Activated T-cell treated with anti-CD3 and anti-CD28 coated beads, Interleukin-2, amount 50 U/mL, for 24 hours (primary cell): ENCODE measurements around the gene TACR2.
A peak's percentile ranks its signal among the peaks of the same experiment; 100 is the strongest.
"Not testable (repeated sequence)": the region's sequence is repeated elsewhere in the genome, so short reads cannot be mapped to it uniquely, and the experiment has no call there.

Source experiments
- DNase-seq: peaks from one replicate; pipeline ENCODE4 v3.0.0-alpha.2; 2020
- H3K27ac Mint-ChIP-seq: 2 replicates; pipeline ENCODE4 v1.8.0; 2020; ENCODE audit warnings: mild to moderate bottlenecking, mixed read lengths
- H3K27me3 Mint-ChIP-seq: 2 replicates; pipeline ENCODE4 v1.8.0; 2020; ENCODE audit warnings: mixed read lengths
- H3K36me3 Mint-ChIP-seq: 2 replicates; pipeline ENCODE4 v1.8.0; 2020; ENCODE audit warnings: low read depth, mixed read lengths
- H3K4me1 Mint-ChIP-seq: 2 replicates; pipeline ENCODE4 v1.8.0; 2020; ENCODE audit warnings: low read depth, mixed read lengths
- H3K4me3 Mint-ChIP-seq: 2 replicates; pipeline ENCODE4 v1.8.0; 2020; ENCODE audit warnings: mild to moderate bottlenecking, moderate library complexity, mixed read lengths
- H3K9me3 Mint-ChIP-seq: 2 replicates; pipeline ENCODE4 v1.8.0; 2020; ENCODE audit warnings: mixed read lengths

Gene TACR2

DNA sequence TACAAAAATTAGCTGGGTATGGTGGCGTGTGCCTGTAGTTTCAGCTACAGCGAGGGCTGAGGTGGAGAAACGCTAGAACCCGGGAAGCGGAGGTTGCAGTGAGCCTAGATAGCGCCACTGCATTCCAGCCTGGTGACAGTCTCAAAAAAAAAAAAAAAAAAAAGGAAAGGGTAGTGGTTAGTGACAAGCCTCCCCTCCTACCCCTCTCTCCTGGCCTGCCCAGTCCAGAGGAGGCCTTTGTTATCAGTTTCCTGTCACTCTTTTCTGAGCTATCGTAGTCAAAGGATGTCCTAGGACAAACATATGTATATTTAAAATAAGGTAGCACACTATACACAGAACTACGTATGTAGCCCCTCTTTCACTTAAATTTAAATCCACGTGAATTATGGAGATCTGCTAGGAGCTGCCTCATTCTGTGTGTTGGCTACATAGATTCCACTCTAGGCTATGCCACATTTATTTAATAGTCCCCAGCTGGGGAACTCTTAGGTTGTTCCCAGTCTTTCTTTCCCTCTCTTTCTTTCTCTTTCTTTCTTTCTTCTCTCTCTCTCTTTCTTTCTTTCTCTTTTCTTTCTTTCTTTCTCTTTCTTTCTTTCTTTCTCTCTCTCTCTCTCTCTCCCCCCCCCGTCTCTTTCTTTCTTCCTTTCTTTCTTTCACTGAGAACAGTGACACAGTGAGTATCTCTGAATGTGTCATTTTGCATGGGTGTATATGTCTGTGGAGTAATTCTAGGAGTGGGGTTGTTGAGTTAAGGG is 38.5 kb upstream of the TACR2 start:
- Mint-ChIP-seq H3K4me1 (peaks cover 19% of the 10 kb centered on the region), H3K27me3 (peaks cover 5% of the 10 kb centered on the region)
- no peak for DNase-seq

DNA sequence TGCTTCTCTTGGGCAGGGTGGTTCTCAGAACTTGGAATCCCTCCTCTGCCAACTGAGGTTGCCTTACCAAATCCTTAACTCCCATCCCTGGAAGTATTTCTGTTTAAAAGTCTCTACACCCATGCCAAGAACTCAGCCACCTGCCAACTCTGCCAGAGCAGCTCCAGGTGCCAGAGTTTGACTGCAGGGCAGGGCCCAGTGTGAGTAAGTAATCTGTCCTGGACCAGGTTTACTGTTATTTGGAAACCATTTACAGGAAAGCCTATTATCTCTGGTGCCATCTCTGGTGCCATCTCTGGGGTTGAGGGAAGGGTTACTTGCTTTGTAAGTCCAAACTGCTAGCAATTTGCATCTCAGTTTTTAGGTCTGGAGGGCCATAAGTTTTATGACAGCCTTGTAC is 37.1 kb upstream of the TACR2 start:
- peaks cover 23% of the 10 kb centered on the region for H3K4me1 Mint-ChIP-seq
- H3K27ac Mint-ChIP-seq = no peak overlapping the region
- H3K4me3 Mint-ChIP-seq = no peak overlapping the region
- DNase-seq = no peak
- peaks cover 5% of the 10 kb centered on the region for H3K27me3 Mint-ChIP-seq
- no peaks in the 10 kb centered on the region for H3K36me3 Mint-ChIP-seq
- H3K9me3 Mint-ChIP-seq = no peaks in the 10 kb centered on the region

More for the DNA sequence above, 38.5 kb upstream of the TACR2 start:
- Mint-ChIP-seq H3K27ac (no peak overlapping the region), H3K36me3 (no peaks in the 10 kb centered on the region), H3K4me3 (no peak overlapping the region), H3K9me3 (no peaks in the 10 kb centered on the region)

DNA sequence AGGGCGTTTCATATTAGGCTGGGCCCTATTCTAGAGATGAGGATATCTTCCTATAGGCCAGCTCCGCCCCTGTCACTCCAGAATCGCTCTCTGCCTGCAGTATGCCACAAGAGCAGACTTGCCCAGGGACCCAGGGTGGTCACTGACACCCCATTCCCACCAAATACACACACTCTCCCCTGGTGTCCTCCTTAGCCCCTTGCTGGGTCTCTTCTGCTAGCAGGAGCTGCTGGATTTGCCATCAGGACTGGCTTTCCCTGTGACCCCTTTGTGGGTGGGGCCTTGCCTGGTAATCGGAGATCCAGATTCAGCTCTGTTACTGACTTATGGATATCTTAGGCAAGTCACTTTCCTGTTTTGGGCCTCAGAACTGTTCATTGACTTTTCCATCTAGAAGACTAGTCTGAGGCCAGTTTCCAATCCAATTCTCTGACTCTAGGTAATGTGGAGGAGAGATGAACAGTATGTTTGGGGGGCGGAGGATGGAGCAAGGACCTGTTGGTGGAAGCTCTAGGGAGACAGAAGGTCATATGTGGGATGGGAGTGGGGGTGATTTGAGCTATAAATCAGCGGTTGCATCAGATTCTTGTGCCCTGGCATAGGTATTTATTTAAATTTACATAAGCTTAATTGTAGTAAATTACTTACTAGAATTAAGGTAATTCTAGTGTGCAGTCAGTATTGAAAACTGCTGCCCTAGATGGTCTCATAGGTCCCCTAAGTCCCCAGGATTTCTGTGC is 36.1 kb upstream of the TACR2 start:
- Mint-ChIP-seq H3K4me1 (peaks cover 23% of the 10 kb centered on the region), H3K4me3 (no peak overlapping the region), H3K9me3 (no peaks in the 10 kb centered on the region), H3K36me3 (no peaks in the 10 kb centered on the region), H3K27ac (no peak overlapping the region), H3K27me3 (peaks cover 5% of the 10 kb centered on the region)
- DNase-seq = no peak

- no peak for DNase-seq
- Mint-ChIP-seq H3K4me1 (peaks cover 18% of the 10 kb centered on the region), H3K27ac (no peak overlapping the region), H3K9me3 (no peaks in the 10 kb centered on the region), H3K36me3 (no peaks in the 10 kb centered on the region), H3K27me3 (peaks cover 5% of the 10 kb centered on the region), H3K4me3 (peak overlapping the region; percentile 81)
Measured at GRCh38 chr10:69451784-69452251, 35.1 kb upstream of the TACR2 start.

DNA sequence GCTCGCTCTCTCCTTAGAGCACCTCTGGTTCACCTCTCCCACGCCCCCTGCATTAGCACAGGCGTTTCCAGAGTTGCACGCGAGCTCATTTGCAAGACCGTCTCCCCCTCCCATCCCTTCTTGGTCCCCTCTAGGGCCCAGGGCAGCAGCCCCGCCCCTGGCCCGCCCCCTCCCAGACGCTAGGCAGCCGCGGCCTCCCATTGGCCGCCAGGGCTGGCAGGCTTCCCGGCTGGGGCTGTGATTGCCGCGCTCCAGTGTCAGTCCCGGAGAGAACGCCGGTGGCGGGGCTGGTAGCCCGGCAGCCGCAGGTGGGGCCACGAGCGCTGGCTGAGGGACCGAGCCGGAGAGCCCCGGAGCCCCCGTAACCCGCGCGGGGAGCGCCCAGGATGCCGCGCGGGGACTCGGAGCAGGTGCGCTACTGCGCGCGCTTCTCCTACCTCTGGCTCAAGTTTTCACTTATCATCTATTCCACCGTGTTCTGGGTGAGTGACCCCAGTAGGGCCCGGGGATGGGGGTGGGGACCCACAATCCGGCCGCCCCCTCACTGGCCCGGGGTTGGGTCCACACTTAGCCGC is 34.6 kb upstream of the TACR2 start, which contains the start of gene TSPAN15:
Gene TSPAN15 (plus strand): TSS at position 257 of the 575 bp plus-strand sequence. CDS start 130 bp downstream, at position 387.
- Mint-ChIP-seq H3K27ac (no peak within 1 kb of the TSS), H3K27me3 (peaks cover 5% of the 10 kb centered on the region)

DNA sequence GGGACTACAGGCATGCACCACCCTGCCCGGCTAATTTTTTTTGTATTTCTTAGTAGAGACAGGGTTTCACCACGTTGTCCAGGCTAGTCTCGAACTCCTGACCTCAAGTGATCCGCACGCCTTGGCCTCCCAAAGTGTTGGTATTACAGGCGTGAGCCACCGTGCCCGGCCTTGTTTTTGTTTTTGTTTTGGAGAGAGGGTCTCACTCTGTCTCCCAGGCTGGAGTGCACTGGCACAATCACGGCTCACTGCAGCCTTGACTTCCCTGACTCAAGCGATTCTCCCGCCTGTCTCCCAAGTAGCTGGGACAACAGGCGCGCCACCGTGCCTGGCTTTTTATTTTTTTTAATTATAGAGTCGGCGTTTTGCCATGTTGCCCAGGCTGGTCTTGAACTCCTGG is 33.7 kb upstream of the TACR2 start:
- H3K9me3 Mint-ChIP-seq, DNase-seq, H3K27ac Mint-ChIP-seq, H3K27me3 Mint-ChIP-seq, H3K36me3 Mint-ChIP-seq, H3K4me3 Mint-ChIP-seq: not testable (repeated sequence)
- peaks cover 16% of the 10 kb centered on the region for H3K4me1 Mint-ChIP-seq

More for the DNA sequence above, 34.6 kb upstream of the TACR2 start, which contains the start of gene TSPAN15:
- Mint-ChIP-seq H3K36me3 (no peaks in the 10 kb centered on the region), H3K4me3 (peak within 1 kb of the TSS; percentile 81), H3K4me1 (peaks cover 16% of the 10 kb centered on the region), H3K9me3 (no peaks in the 10 kb centered on the region)
- peak; percentile 88 for DNase-seq

DNA sequence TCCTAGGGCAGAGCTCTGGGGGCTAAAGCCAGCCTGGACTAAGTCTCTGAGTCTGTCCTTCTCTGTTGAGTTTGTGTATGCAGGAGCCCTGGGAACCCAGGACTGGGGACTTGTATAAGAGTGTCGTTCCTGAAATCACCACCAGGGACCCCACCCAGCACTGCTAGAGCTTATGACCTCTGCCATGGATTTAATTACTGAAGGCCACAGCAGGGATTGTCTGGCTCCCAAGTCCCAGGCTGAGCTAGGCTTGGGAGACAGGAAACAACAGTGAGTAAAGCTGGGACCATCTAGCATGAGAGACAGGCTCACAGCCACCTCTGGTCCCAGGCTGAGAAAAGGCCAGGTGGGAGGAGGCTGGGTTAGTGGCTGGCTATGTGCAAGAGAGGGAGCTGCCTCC is 33.1 kb upstream of the TACR2 start:
- Mint-ChIP-seq H3K9me3 (no peaks in the 10 kb centered on the region), H3K4me1 (peaks cover 16% of the 10 kb centered on the region), H3K4me3 (no peak overlapping the region), H3K27me3 (peaks cover 8% of the 10 kb centered on the region), H3K27ac (no peak overlapping the region), H3K36me3 (no peaks in the 10 kb centered on the region)
- peak; percentile 59 for DNase-seq

- no peak for DNase-seq
- Mint-ChIP-seq H3K27me3 (peaks cover 5% of the 10 kb centered on the region), H3K9me3 (no peaks in the 10 kb centered on the region), H3K36me3 (no peaks in the 10 kb centered on the region), H3K4me1 (peaks cover 10% of the 10 kb centered on the region), H3K4me3 (no peak overlapping the region), H3K27ac (no peak overlapping the region)
Measured at GRCh38 chr10:69446650-69447151, 30.0 kb upstream of the TACR2 start.

GRCh38 chr10:69446229-69446628 is 29.5 kb upstream of the TACR2 start:
- peaks cover 5% of the 10 kb centered on the region for H3K27me3 Mint-ChIP-seq
- H3K36me3 Mint-ChIP-seq = no peaks in the 10 kb centered on the region
- no peak for DNase-seq
- no peaks in the 10 kb centered on the region for H3K9me3 Mint-ChIP-seq
- no peak overlapping the region for H3K27ac Mint-ChIP-seq
- no peak overlapping the region for H3K4me3 Mint-ChIP-seq
- H3K4me1 Mint-ChIP-seq = peaks cover 7% of the 10 kb centered on the region

DNA sequence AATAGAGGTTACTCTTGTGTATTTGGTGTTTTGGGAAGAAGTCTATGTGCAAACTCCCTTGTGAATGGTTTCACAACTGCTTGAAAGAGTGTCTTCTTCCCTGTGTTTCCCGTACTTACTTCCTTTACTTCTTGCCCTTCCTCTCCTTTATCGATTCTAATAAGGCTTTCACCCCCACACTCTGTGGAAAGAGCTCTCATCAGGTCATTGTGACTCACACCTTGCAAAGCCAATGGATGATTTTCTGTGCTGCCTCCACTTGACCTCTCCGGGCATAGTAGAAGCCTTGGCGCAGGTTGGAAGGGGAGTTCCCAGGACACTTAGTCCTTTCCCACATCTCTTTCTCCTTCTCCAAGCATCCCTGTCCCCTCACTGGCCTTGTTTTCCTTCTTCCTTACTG is 28.3 kb upstream of the TACR2 start:
- Mint-ChIP-seq H3K4me3 (no peak overlapping the region), H3K4me1 (peaks cover 4% of the 10 kb centered on the region), H3K9me3 (no peaks in the 10 kb centered on the region), H3K36me3 (no peaks in the 10 kb centered on the region), H3K27ac (no peak overlapping the region), H3K27me3 (peaks cover 5% of the 10 kb centered on the region)
- DNase-seq = no peak

DNA sequence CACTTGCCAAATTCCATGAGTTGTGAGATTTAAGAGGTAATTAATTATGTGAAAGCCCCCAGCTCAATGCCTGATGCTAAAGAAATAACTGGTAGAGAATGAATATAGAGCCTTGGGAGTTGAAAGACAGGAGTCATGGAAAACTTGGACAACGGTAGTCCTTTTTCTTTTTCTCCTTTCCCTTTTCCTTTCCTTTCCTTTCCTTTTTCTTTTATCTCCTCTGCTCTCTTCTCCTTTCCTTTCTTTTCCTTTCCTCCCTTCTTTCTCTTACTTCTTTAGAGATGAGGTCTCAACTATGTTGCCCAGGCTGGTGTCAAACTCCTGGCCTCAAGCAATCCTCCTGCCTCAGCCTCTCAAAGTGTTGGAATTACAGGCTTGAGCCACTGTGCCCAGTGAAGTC is 26.6 kb upstream of the TACR2 start:
- H3K27ac Mint-ChIP-seq = no peak overlapping the region
- H3K36me3 Mint-ChIP-seq = no peaks in the 10 kb centered on the region
- H3K4me3 Mint-ChIP-seq = no peak overlapping the region
- H3K27me3 Mint-ChIP-seq = peaks cover 8% of the 10 kb centered on the region
- no peak for DNase-seq
- H3K4me1 Mint-ChIP-seq = no peaks in the 10 kb centered on the region
- H3K9me3 Mint-ChIP-seq = no peaks in the 10 kb centered on the region

- DNase-seq = no peak
- Mint-ChIP-seq H3K36me3 (no peaks in the 10 kb centered on the region), H3K27me3 (peaks cover 7% of the 10 kb centered on the region), H3K9me3 (no peaks in the 10 kb centered on the region), H3K27ac (no peak overlapping the region), H3K4me1 (no peaks in the 10 kb centered on the region), H3K4me3 (no peak overlapping the region)
Measured at GRCh38 chr10:69439813-69440506, 23.2 kb upstream of the TACR2 start.

DNA sequence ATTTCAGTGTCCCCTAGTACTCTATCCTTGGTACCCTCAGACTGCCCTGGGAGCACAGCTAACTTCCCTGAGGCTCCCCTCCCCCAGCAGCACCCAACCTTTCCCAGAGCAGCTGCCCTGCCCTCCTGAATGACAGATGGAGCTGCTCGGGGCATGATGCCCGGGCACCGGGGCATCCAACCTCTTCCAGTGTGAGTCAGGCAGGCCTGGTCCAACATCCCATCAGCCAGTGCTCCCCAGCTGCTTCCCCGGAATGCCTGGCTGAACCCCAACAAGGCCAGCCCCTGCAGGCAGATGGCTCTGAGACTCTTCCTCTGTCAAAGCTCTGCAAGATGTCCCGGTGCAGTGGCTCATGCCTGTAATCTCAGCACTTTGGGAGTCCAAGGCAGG is 22.6 kb upstream of the TACR2 start:
- Mint-ChIP-seq H3K9me3 (no peaks in the 10 kb centered on the region), H3K4me3 (no peak overlapping the region), H3K27me3 (peaks cover 6% of the 10 kb centered on the region), H3K36me3 (no peaks in the 10 kb centered on the region), H3K27ac (no peak overlapping the region), H3K4me1 (no peaks in the 10 kb centered on the region)
- DNase-seq = no peak
